OCI-LY1 (cell line): ENCODE results near the gene MXI1.

Source experiments
- H2AFZ ChIP-seq: fragments of 200-600 bp; sonication (generic), shearing (Covaris generic); 2 replicates; pipeline ENCODE4 v1.6.0; 2014; ENCODE audit warnings: antibody characterized with exemption, mild to moderate bottlenecking, low read length
- H3F3A ChIP-seq: fragments of 200-600 bp; sonication (generic), shearing (Covaris generic); 2 replicates; pipeline ENCODE4 v1.6.0; 2014; ENCODE audit warnings: mild to moderate bottlenecking, antibody characterized with exemption, low read length, moderate library complexity; ENCODE audit not compliant: insufficient read depth
- H3K27ac ChIP-seq: fragments of 200-600 bp; sonication (generic); 2 replicates; pipeline ENCODE4 v1.5.1; 2014; ENCODE audit warnings: low read length, mixed run types, mild to moderate bottlenecking, low read depth; ENCODE audit not compliant: poor library complexity, severe bottlenecking
- H3K27me3 ChIP-seq: fragments of 200-600 bp; sonication (generic); 2 replicates; pipeline ENCODE4 v1.6.0; 2014; ENCODE audit warnings: antibody characterized with exemption, mild to moderate bottlenecking, low read length, moderate library complexity; ENCODE audit not compliant: insufficient read depth
- H3K36me3 ChIP-seq: fragments of 200-600 bp; sonication (generic); 2 replicates; pipeline ENCODE4 v1.6.1; 2014; ENCODE audit warnings: mild to moderate bottlenecking, antibody characterized with exemption, low read length, moderate library complexity, mixed read lengths; ENCODE audit not compliant: insufficient read depth
- H3K4me1 ChIP-seq: fragments of 200-600 bp; sonication (generic); 2 replicates; pipeline ENCODE4 v1.5.1; 2014; ENCODE audit warnings: mild to moderate bottlenecking, low read length, moderate library complexity; ENCODE audit not compliant: insufficient read depth, severe bottlenecking
- H3K4me2 ChIP-seq: fragments of 200-600 bp; sonication (generic), shearing (Covaris generic); 2 replicates; pipeline ENCODE4 v1.6.1; 2014; ENCODE audit warnings: low read length
- H3K4me3 ChIP-seq: fragments of 200-600 bp; sonication (generic); 2 replicates; pipeline ENCODE4 v1.5.1; 2014; ENCODE audit warnings: low read length, low read depth, mild to moderate bottlenecking, mixed read lengths; ENCODE audit not compliant: poor library complexity, severe bottlenecking
- H3K79me2 ChIP-seq: fragments of 200-600 bp; shearing (Covaris generic); 2 replicates; pipeline ENCODE4 v1.6.1; 2016; ENCODE audit warnings: mixed run types, low read length, mixed read lengths; ENCODE audit not compliant: insufficient read depth
- H3K9ac ChIP-seq: fragments of 200-600 bp; sonication (generic), shearing (Covaris generic); 2 replicates; pipeline ENCODE4 v1.6.1; 2014; ENCODE audit warnings: mild to moderate bottlenecking, low read length, mixed read lengths
- H3K9me2 ChIP-seq: fragments of 200-600 bp; sonication (generic), shearing (Covaris generic); 2 replicates; pipeline ENCODE4 v1.6.1; 2014; ENCODE audit warnings: low read depth, mild to moderate bottlenecking, low read length, mixed read lengths
- H3K9me3 ChIP-seq: fragments of 200-600 bp; shearing (Covaris generic); 2 replicates; pipeline ENCODE4 v1.6.1; 2014; ENCODE audit warnings: low read length, mixed read lengths
- H4K20me1 ChIP-seq: fragments of 200-600 bp; sonication (generic), shearing (Covaris generic); 2 replicates; pipeline ENCODE4 v1.6.0; 2016; ENCODE audit warnings: mild to moderate bottlenecking, low read length; ENCODE audit not compliant: insufficient read depth
- CTCF ChIP-seq: fragments of 200-600 bp; sonication (generic), shearing (Covaris generic); IDR thresholded peaks from 2 replicates; pipeline ENCODE4 v1.5.1; 2017; ENCODE audit warnings: mild to moderate bottlenecking, antibody characterized with exemption, low read length, moderate library complexity, mixed read lengths
- EZH2 ChIP-seq: fragments of 200-600 bp; sonication (generic), shearing (Covaris generic); IDR thresholded peaks from 2 replicates; pipeline ENCODE4 v1.8.0; 2017; ENCODE audit warnings: borderline replicate concordance, mixed run types, mild to moderate bottlenecking, antibody characterized with exemption, low read length, moderate library complexity, mixed read lengths

Gene MXI1

GRCh38 chr10:110205051-110205675, 2.2 kb upstream of the MXI1 start:
- H3K9ac ChIP-seq, result no peak overlapping the region
- no peaks in the 10 kb centered on the region for H4K20me1 ChIP-seq
- no peaks in the 10 kb centered on the region for H3F3A ChIP-seq
- no peaks in the 10 kb centered on the region for H3K79me2 ChIP-seq
- H3K36me3 ChIP-seq, result no peaks in the 10 kb centered on the region
- H3K9me2 ChIP-seq, result no peaks in the 10 kb centered on the region
- H3K4me1 ChIP-seq, result peaks cover 9% of the 10 kb centered on the region
- no peak overlapping the region for H3K4me3 ChIP-seq
- no peaks in the 10 kb centered on the region for H3K9me3 ChIP-seq
- no peak overlapping the region for H3K4me2 ChIP-seq
- H2AFZ ChIP-seq, result no peak overlapping the region
- H3K27me3 ChIP-seq, result no peaks in the 10 kb centered on the region
- no peak for TF ChIP-seq CTCF
- no peak for TF ChIP-seq EZH2
- no peak overlapping the region for H3K27ac ChIP-seq

GRCh38 chr10:110207805-110208613, 604 bp downstream of the MXI1 start:
- Histone ChIP-seq H3K4me3 (peak overlapping the region; percentile 84), H3K27me3 (no peaks in the 10 kb centered on the region), H4K20me1 (no peaks in the 10 kb centered on the region), H2AFZ (no peak overlapping the region), H3K36me3 (no peaks in the 10 kb centered on the region), H3F3A (peaks cover 9% of the 10 kb centered on the region; the same call in 1 of the 2 replicates), H3K9me3 (no peaks in the 10 kb centered on the region), H3K27ac (peak overlapping the region; percentile 92), H3K9me2 (no peaks in the 10 kb centered on the region), H3K4me1 (peaks cover 32% of the 10 kb centered on the region), H3K79me2 (no peaks in the 10 kb centered on the region), H3K9ac (peak overlapping the region; percentile 86), H3K4me2 (peak overlapping the region; percentile 97)
- no peak for TF ChIP-seq EZH2
- TF ChIP-seq CTCF, result no peak

- Histone ChIP-seq H3K9me2 (no peaks in the 10 kb centered on the region), H3K4me1 (peaks cover 40% of the 10 kb centered on the region), H3K79me2 (no peaks in the 10 kb centered on the region), H3K36me3 (no peaks in the 10 kb centered on the region), H3K27ac (peak overlapping the region; percentile 92), H3K9me3 (no peaks in the 10 kb centered on the region), H2AFZ (0 out of 2 replicates have a peak overlapping the region, but pooled peaks have one; percentile 7), H4K20me1 (no peaks in the 10 kb centered on the region), H3K4me3 (peak overlapping the region; percentile 84), H3K4me2 (peak overlapping the region; percentile 97), H3F3A (peaks cover 9% of the 10 kb centered on the region; the same call in 1 of the 2 replicates), H3K27me3 (no peaks in the 10 kb centered on the region), H3K9ac (peak overlapping the region; percentile 86)
- TF ChIP-seq CTCF (peak; percentile 36), EZH2 (no peak)
Observed at GRCh38 chr10:110208614-110209453, 1.4 kb downstream of the MXI1 start.
